Measurements from ENCODE around the gene TEPSIN. TPM values are rescaled to one million over a fixed set of nuclear protein-coding genes. Genes with fewer than 3 reads are reported as not detected.

Gene TEPSIN
- total and polyA plus RNA-seq, 4 donors = 3.2 to 22.9 (median 10.7) TPM

DNA sequence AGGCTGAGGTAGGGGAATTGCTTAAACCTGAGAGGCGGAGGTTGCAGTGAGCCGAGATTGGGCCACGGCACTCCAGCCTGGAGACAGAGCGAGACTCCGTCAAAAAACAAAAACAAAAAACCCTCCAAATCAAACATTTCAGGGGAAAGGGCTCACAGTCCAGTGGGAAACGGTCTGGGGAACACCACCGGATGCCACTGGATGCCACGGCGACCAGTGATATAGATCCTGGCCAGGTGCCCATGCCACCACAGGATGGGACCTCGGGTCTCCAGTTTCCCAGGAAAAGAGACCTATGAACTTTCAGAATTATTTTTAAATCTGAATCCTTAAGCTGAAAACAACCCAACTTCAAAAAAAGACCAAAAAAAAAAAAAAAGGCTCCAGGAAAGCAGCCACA is 28.4 kb downstream of the TEPSIN start:
- no peak overlapping the region for H3K4me3 ChIP-seq (ENCODE audit: low read depth in 1 of 3, low read length in 3 of 3)
- H3K9me3 ChIP-seq (ENCODE audit: control insufficient read depth in 4 of 4, low read length in 3 of 4) = no peaks in the 10 kb centered on the region
- H3K27ac ChIP-seq (ENCODE audit: low read depth in 1 of 2, low read length in 2 of 2) = no peak overlapping the region
- no peak overlapping the region for H3K9ac ChIP-seq (ENCODE audit: low read depth in 1 of 2, low read length in 2 of 2)
- no peaks in the 10 kb centered on the region for H3K36me3 ChIP-seq (ENCODE audit: control insufficient read depth in 4 of 4, insufficient read depth in 3 of 4, low read depth in 1 of 4, low read length in 3 of 4)
- H3K4me1 ChIP-seq (ENCODE audit: control insufficient read depth in 4 of 4, insufficient read depth in 4 of 4, low read length in 3 of 4) = no peaks in the 10 kb centered on the region
- no peaks in the 10 kb centered on the region for H3K27me3 ChIP-seq (ENCODE audit: control insufficient read depth in 4 of 4, insufficient read depth in 4 of 4, low read length in 3 of 4)
- 70% methylated on average over 10 of the region's 10 CpGs for WGBS
- TF ChIP-seq, protein P1, sequence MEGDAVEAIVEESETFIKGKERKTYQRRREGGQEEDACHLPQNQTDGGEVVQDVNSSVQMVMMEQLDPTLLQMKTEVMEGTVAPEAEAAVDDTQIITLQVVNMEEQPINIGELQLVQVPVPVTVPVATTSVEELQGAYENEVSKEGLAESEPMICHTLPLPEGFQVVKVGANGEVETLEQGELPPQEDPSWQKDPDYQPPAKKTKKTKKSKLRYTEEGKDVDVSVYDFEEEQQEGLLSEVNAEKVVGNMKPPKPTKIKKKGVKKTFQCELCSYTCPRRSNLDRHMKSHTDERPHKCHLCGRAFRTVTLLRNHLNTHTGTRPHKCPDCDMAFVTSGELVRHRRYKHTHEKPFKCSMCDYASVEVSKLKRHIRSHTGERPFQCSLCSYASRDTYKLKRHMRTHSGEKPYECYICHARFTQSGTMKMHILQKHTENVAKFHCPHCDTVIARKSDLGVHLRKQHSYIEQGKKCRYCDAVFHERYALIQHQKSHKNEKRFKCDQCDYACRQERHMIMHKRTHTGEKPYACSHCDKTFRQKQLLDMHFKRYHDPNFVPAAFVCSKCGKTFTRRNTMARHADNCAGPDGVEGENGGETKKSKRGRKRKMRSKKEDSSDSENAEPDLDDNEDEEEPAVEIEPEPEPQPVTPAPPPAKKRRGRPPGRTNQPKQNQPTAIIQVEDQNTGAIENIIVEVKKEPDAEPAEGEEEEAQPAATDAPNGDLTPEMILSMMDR (IDR thresholded peaks at IDR 0.05; ENCODE audit: low read depth, low read length, missing input control) = no peak
- TF ChIP-seq, protein P2, sequence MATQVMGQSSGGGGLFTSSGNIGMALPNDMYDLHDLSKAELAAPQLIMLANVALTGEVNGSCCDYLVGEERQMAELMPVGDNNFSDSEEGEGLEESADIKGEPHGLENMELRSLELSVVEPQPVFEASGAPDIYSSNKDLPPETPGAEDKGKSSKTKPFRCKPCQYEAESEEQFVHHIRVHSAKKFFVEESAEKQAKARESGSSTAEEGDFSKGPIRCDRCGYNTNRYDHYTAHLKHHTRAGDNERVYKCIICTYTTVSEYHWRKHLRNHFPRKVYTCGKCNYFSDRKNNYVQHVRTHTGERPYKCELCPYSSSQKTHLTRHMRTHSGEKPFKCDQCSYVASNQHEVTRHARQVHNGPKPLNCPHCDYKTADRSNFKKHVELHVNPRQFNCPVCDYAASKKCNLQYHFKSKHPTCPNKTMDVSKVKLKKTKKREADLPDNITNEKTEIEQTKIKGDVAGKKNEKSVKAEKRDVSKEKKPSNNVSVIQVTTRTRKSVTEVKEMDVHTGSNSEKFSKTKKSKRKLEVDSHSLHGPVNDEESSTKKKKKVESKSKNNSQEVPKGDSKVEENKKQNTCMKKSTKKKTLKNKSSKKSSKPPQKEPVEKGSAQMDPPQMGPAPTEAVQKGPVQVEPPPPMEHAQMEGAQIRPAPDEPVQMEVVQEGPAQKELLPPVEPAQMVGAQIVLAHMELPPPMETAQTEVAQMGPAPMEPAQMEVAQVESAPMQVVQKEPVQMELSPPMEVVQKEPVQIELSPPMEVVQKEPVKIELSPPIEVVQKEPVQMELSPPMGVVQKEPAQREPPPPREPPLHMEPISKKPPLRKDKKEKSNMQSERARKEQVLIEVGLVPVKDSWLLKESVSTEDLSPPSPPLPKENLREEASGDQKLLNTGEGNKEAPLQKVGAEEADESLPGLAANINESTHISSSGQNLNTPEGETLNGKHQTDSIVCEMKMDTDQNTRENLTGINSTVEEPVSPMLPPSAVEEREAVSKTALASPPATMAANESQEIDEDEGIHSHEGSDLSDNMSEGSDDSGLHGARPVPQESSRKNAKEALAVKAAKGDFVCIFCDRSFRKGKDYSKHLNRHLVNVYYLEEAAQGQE (IDR thresholded peaks at IDR 0.05) = no peak
- TF ChIP-seq FOXA1 (IDR thresholded peaks at IDR 0.05) = no peak
- TF ChIP-seq JUND (IDR thresholded peaks at IDR 0.05) = no peak
- no peak for TF ChIP-seq EGR1 (IDR thresholded peaks at IDR 0.05; ENCODE audit: low read depth in 2 of 2)
- TF ChIP-seq TAF1 (conservative IDR thresholded peaks at IDR 0.05) = no peak
- no peak for TF ChIP-seq SP1 (IDR thresholded peaks at IDR 0.05)
- TF ChIP-seq, protein P3, sequence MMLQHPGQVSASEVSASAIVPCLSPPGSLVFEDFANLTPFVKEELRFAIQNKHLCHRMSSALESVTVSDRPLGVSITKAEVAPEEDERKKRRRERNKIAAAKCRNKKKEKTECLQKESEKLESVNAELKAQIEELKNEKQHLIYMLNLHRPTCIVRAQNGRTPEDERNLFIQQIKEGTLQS (IDR thresholded peaks at IDR 0.05) = no peak
- TF ChIP-seq, protein P4, sequence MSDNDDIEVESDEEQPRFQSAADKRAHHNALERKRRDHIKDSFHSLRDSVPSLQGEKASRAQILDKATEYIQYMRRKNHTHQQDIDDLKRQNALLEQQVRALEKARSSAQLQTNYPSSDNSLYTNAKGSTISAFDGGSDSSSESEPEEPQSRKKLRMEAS (IDR thresholded peaks at IDR 0.05) = no peak
- no peak for TF ChIP-seq YY1 (IDR thresholded peaks at IDR 0.05)
- TF ChIP-seq GABPA (IDR thresholded peaks at IDR 0.05 in 1 of 2, conservative IDR thresholded peaks at IDR 0.05 in 1 of 2) = no peak
- no peak for TF ChIP-seq HNF4G (IDR thresholded peaks at IDR 0.05)
- TF ChIP-seq, protein P5, sequence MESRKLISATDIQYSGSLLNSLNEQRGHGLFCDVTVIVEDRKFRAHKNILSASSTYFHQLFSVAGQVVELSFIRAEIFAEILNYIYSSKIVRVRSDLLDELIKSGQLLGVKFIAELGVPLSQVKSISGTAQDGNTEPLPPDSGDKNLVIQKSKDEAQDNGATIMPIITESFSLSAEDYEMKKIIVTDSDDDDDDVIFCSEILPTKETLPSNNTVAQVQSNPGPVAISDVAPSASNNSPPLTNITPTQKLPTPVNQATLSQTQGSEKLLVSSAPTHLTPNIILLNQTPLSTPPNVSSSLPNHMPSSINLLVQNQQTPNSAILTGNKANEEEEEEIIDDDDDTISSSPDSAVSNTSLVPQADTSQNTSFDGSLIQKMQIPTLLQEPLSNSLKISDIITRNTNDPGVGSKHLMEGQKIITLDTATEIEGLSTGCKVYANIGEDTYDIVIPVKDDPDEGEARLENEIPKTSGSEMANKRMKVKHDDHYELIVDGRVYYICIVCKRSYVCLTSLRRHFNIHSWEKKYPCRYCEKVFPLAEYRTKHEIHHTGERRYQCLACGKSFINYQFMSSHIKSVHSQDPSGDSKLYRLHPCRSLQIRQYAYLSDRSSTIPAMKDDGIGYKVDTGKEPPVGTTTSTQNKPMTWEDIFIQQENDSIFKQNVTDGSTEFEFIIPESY (IDR thresholded peaks at IDR 0.05) = no peak
- no peak for TF ChIP-seq NR2F2 (IDR thresholded peaks at IDR 0.05)
- no peak for TF ChIP-seq RXRA (IDR thresholded peaks at IDR 0.05)
- no peak for TF ChIP-seq FOXA2 (IDR thresholded peaks at IDR 0.05)
- no peak for TF ChIP-seq RAD21 (IDR thresholded peaks at IDR 0.05)
- TF ChIP-seq HNF4A (conservative IDR thresholded peaks at IDR 0.05) = no peak
- no peak for DNase-seq (ENCODE audit: low spot score)
